Sigmoid colon (tissue), 7 donors: ENCODE measurements around the gene GTF2H1. TPM values are rescaled to one million over a fixed set of nuclear protein-coding genes. Genes with fewer than 3 reads are reported as not detected.

Experiments
- DNase-seq: peaks from one replicate; pipeline ENCODE4 v3.0.0-alpha.2; 2019
- H3K27ac ChIP-seq, 4 donors: fragments of 200-600 bp; sonication (generic); one replicate each; pipeline ENCODE4 v1.5.1; 2016 to 2019; ENCODE audit warnings: mild to moderate bottlenecking in 1 of 4
- H3K27me3 ChIP-seq, 3 donors: fragments of 200-600 bp; sonication (generic); one replicate each; pipeline ENCODE4 v1.5.1; 2019; ENCODE audit warnings: mild to moderate bottlenecking in 1 of 3
- H3K36me3 ChIP-seq, 4 donors: fragments of 200-600 bp; sonication (generic); one replicate each; pipeline ENCODE4 v1.5.1; 2016 to 2019
- H3K4me1 ChIP-seq, 4 donors: fragments of 200-600 bp; sonication (generic); one replicate each; pipeline ENCODE4 v1.5.1; 2017 to 2019
- H3K4me3 ChIP-seq, 4 donors: fragments of 200-600 bp; sonication (generic); one replicate each; pipeline ENCODE4 v1.5.1; 2017 to 2019; ENCODE audit warnings: mild to moderate bottlenecking in 2 of 4, moderate library complexity in 1 of 4
- H3K9me3 ChIP-seq, 4 donors: fragments of 200-600 bp in 3 of 4; sonication (generic) in 3 of 4; one replicate each; pipeline versions ENCODE4 v1.5.1 to v1.6.1; 2013 to 2019
- EP300 ChIP-seq, 4 donors: sonication (generic); formaldehyde crosslinking; IDR thresholded peaks; one replicate each; pipeline ENCODE4 v1.6.1; 2017; ENCODE audit warnings: antibody characterized with exemption in 4 of 4
- POLR2A ChIP-seq, 2 donors: fragments of 450-650 bp; IDR thresholded peaks; one replicate each; pipeline ENCODE4 v1.6.1; 2016; ENCODE audit warnings: antibody characterized with exemption in 2 of 2, mild to moderate bottlenecking in 2 of 2, moderate library complexity in 2 of 2
- POLR2AphosphoS5 ChIP-seq, 4 donors: sonication (generic); formaldehyde crosslinking; IDR thresholded peaks; one replicate each; pipeline ENCODE4 v1.6.1; 2017; ENCODE audit warnings: antibody characterized with exemption in 4 of 4
- WGBS, 2 donors: extraction: QIAGEN DNeasy Blood & Tissue Kit; methylation state at CpG; one replicate each; pipeline ENCODE4 v1.1.7; 2013; 5-methylcytosine and 5-hydroxymethylcytosine counted together
- intact Hi-C: fragments of 100-400 bp; cut with DNase I; formaldehyde crosslinking; loops from one replicate; pipeline ENCODE4 v1.15.1; 2023
- polyA plus RNA-seq, 3 donors: library from polyadenylated mRNA; stranded (reverse); fragments of 200-250 nt; gene quantifications; one replicate each; pipeline ENCODE4 v1.2.3, GENCODE V29; 2013
- total RNA-seq, 4 donors: library from RNA; depleted of rRNA; stranded (reverse); fragments of >200 nt; gene quantifications; one replicate each; pipeline ENCODE4 v1.1.0, GENCODE V29; 2016
- TF ChIP-seq, protein P1 (sequence below), 4 experiments: fragments of 450-650 bp in 3 of 4; fragments of 200-600 bp in 1 of 4; IDR thresholded peaks; one replicate each; pipeline ENCODE4 v1.5.1; 2016 to 2019; ENCODE audit warnings: antibody characterized with exemption in 4 of 4, mild to moderate bottlenecking in 3 of 4, moderate library complexity in 2 of 4
- donor health status: healthy with polysubstance abuse.
- donor health status: Bipolar disorder and iron deficiency.
- donor health status: healthy.

The GTF2H1 gene
- total and polyA plus RNA-seq, 7 donors: 22.9 to 61.0 (median 50.2) TPM

DNA sequence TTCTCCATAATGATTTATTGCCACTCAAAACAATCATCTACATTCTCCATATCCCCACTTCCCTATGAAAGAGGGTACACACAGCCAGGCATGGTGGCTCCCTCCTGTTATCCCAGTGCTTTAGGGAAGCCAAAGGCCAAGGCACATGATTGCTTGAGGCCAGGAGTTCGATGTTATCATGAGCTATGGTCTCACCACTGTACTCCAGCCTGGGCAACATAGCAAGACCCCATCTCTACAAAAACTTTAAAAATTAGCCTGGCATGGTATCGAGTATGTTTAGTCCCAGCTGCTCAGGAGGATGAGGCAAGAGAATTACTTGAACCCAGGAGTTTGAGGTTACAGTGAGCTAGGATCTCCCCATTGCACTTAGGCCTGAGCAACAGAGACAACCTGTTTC is 6.5 kb upstream of the GTF2H1 start:
- peaks cover 0 to 12% (median 0%) of the 10 kb centered on the region in 4 donors for H3K36me3 ChIP-seq
- DNase-seq: no peak
- H3K9me3 ChIP-seq: no peaks in the 10 kb centered on the region
- no peak overlapping the region for H3K27ac ChIP-seq
- TF ChIP-seq POLR2AphosphoS5 (IDR thresholded peaks at IDR 0.05) (no peak), EP300 (IDR thresholded peaks at IDR 0.05) (no peak), POLR2A (IDR thresholded peaks at IDR 0.05) (no peak)
- TF ChIP-seq, protein P1, sequence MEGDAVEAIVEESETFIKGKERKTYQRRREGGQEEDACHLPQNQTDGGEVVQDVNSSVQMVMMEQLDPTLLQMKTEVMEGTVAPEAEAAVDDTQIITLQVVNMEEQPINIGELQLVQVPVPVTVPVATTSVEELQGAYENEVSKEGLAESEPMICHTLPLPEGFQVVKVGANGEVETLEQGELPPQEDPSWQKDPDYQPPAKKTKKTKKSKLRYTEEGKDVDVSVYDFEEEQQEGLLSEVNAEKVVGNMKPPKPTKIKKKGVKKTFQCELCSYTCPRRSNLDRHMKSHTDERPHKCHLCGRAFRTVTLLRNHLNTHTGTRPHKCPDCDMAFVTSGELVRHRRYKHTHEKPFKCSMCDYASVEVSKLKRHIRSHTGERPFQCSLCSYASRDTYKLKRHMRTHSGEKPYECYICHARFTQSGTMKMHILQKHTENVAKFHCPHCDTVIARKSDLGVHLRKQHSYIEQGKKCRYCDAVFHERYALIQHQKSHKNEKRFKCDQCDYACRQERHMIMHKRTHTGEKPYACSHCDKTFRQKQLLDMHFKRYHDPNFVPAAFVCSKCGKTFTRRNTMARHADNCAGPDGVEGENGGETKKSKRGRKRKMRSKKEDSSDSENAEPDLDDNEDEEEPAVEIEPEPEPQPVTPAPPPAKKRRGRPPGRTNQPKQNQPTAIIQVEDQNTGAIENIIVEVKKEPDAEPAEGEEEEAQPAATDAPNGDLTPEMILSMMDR (IDR thresholded peaks at IDR 0.05): no peak
- intact Hi-C loops: no loop called here
- H3K27me3 ChIP-seq: no peaks in the 10 kb centered on the region
- no peak overlapping the region for H3K4me3 ChIP-seq
- WGBS, 2 donors: 95 to 98% methylated on average over 2 of the region's 2 CpGs
- H3K4me1 ChIP-seq: peaks cover 0 to 22% (median 10%) of the 10 kb centered on the region in 4 donors

DNA sequence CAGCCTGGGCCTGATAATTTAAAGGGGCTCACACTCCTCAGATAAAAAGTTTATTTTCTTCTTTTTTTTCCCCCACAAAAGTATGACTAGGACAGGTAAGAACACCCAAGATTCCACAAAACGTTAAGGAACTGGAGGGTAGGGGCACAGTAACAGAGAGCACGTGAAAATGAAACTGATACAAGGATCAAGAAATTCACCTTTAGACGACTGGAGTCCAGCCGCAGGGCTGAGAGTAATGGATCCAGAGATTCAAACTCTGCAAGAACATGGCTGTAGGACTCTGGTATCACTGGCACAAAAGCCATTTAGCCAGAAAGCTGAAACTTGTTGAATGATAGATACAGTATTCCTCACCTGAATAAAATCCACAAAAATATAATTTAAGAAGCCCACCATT is 4.8 kb upstream of the GTF2H1 start:
- no peak for DNase-seq
- Histone ChIP-seq H3K9me3 (no peaks in the 10 kb centered on the region), H3K4me1 (peaks cover 0 to 29% (median 17%) of the 10 kb centered on the region in 4 donors), H3K27me3 (no peaks in the 10 kb centered on the region), H3K36me3 (peaks cover 0 to 10% (median 0%) of the 10 kb centered on the region in 4 donors), H3K4me3 (no peak overlapping the region), H3K27ac (no peak overlapping the region)
- WGBS, 2 donors: 92 to 94% methylated on average over 4 of the region's 4 CpGs
- intact Hi-C loops: no loop called here
- TF ChIP-seq, protein P1 (IDR thresholded peaks at IDR 0.05): no peak
- TF ChIP-seq EP300 (IDR thresholded peaks at IDR 0.05) (no peak), POLR2AphosphoS5 (IDR thresholded peaks at IDR 0.05) (no peak), POLR2A (IDR thresholded peaks at IDR 0.05) (no peak)

DNA sequence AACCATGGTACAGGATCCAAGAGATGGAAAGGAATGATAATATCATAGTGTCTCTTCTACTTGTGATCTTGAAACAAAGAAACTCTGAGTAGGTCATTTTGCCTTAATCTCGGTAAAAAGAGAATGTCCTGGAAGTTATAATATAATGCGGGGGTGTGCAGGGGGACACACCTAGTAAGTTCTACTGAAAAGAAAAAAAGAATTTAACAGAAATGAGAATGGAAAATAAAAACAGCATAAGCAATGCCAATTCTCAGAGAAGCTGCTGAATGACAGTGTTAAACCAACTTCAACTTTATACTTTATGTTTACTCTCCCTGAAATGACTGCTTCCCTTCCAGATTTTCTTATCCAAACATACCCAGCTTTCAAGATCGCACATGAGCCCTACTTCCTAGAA is 2.5 kb upstream of the GTF2H1 start:
- DNase-seq: no peak
- intact Hi-C loops: loop anchor here (2.0 to 10.0 kb wide), 4 partner anchors 215 to 968 kb away; partner anchors contain the start of genes NCR3LG1, SAAL1, SPTY2D1 and TMEM86A

DNA sequence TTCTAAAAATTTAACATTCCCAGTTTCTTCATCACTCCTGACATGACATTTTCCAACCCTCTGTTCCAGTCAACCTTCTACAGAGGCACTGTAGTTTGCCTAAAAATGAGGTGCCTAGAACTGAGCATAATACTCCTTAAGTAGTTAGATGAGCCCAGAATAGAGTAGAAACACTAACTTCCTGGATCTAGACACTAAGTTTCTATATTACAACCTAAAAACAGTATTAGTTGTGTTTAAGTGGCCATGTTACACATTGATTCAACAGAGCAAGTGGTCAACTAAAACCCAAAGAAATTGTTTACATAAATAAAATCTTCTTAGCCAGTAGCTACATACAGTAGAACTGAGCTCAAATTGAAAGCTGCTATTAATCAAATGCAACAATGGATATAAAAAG is 1.8 kb upstream of the GTF2H1 start:
- Histone ChIP-seq H3K27me3 (no peaks in the 10 kb centered on the region), H3K4me3 (no peak overlapping the region), H3K4me1 (peaks cover 0 to 44% (median 37%) of the 10 kb centered on the region in 4 donors), H3K36me3 (peaks cover 0 to 20% (median 0%) of the 10 kb centered on the region in 4 donors), H3K9me3 (no peaks in the 10 kb centered on the region), H3K27ac (no peak overlapping the region)
- TF ChIP-seq, protein P1 (IDR thresholded peaks at IDR 0.05): no peak
- no peak for DNase-seq
- intact Hi-C loops: loop anchor here (2.0 to 10.0 kb wide), 4 partner anchors 216 to 968 kb away; partner anchors contain the start of genes NCR3LG1, SAAL1, SPTY2D1 and TMEM86A

More for the DNA sequence above, 2.5 kb upstream of the GTF2H1 start:
- TF ChIP-seq POLR2A (IDR thresholded peaks at IDR 0.05) (no peak), POLR2AphosphoS5 (IDR thresholded peaks at IDR 0.05) (no peak), EP300 (IDR thresholded peaks at IDR 0.05) (no peak)
- TF ChIP-seq, protein P1 (IDR thresholded peaks at IDR 0.05): no peak
- Histone ChIP-seq H3K4me1 (peaks cover 0 to 40% (median 35%) of the 10 kb centered on the region in 4 donors), H3K4me3 (no peak overlapping the region), H3K27me3 (no peaks in the 10 kb centered on the region), H3K9me3 (no peaks in the 10 kb centered on the region), H3K27ac (no peak overlapping the region), H3K36me3 (peaks cover 0 to 13% (median 0%) of the 10 kb centered on the region in 4 donors)
- WGBS, 2 donors: 47 to 81% methylated on average over 3 of the region's 3 CpGs

DNA sequence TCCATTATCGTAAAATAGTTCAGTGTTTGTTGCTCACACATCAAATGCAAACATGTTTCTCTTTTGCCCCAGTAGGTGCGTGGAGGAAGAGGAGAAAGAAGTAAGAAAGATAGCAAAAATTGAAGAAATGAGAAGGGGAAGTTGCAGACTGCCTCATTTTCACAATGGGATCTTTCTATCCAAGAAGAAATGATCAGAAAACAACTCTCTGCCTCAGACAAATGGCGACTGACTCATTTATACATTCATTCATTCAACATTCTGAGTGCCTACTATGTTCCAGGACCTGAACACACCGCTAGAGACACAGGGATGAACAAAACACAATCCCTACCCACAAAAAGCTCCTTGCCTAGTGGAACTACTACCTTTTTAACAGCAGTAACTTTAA is 794 bp upstream of the GTF2H1 start:
- H3K4me3 ChIP-seq: peak overlapping the region; percentile 78 to 91 (median 80)
- peak overlapping the region; percentile 91 to 96 (median 94) for H3K27ac ChIP-seq
- WGBS, 2 donors: 2 to 4% methylated on average over 4 of the region's 4 CpGs
- intact Hi-C loops: loop anchor here (2.0 to 10.0 kb wide), 4 partner anchors 217 to 969 kb away; partner anchors contain the start of genes NCR3LG1, SAAL1, SPTY2D1 and TMEM86A
- H3K36me3 ChIP-seq: peaks cover 0 to 21% (median 2%) of the 10 kb centered on the region in 4 donors
- peaks cover 0 to 44% (median 37%) of the 10 kb centered on the region in 4 donors for H3K4me1 ChIP-seq
- H3K9me3 ChIP-seq: no peaks in the 10 kb centered on the region
- no peak for TF ChIP-seq EP300 (IDR thresholded peaks at IDR 0.05)
- TF ChIP-seq, protein P1 (IDR thresholded peaks at IDR 0.05): no peak
- DNase-seq: no peak
- H3K27me3 ChIP-seq: no peaks in the 10 kb centered on the region
